GM12801 (cell line): Measurements from ENCODE around the gene HIVEP3.

Experiments used
- TF ChIP-seq, protein P1 (sequence below): IDR thresholded peaks from one replicate; pipeline ENCODE4 v1.5.1; 2011; ENCODE audit warnings: control low read depth; ENCODE audit not compliant: insufficient read length; ENCODE audit errors: extremely low read depth

The HIVEP3 gene

DNA sequence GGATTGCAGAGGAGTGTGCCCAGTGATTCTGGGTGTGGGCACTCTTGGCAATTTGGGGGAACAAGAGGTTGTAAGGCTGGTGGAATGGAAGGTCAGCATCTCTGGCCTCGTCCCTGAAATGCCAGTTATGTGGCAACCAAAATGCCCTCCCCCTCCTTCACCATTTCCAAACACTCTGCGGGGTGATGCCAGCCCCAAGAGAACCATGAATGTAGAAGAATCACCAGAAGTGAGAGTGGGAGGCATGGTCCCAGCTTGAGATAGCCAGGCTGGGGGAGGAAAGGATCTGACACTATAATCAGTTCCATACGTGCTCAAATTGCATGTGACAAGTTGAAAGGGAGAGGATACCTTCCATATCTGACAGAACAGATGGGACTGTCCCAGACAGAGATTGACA lies 345.5 kb downstream of the HIVEP3 start:
- TF ChIP-seq, protein P1, sequence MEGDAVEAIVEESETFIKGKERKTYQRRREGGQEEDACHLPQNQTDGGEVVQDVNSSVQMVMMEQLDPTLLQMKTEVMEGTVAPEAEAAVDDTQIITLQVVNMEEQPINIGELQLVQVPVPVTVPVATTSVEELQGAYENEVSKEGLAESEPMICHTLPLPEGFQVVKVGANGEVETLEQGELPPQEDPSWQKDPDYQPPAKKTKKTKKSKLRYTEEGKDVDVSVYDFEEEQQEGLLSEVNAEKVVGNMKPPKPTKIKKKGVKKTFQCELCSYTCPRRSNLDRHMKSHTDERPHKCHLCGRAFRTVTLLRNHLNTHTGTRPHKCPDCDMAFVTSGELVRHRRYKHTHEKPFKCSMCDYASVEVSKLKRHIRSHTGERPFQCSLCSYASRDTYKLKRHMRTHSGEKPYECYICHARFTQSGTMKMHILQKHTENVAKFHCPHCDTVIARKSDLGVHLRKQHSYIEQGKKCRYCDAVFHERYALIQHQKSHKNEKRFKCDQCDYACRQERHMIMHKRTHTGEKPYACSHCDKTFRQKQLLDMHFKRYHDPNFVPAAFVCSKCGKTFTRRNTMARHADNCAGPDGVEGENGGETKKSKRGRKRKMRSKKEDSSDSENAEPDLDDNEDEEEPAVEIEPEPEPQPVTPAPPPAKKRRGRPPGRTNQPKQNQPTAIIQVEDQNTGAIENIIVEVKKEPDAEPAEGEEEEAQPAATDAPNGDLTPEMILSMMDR = no peak

DNA sequence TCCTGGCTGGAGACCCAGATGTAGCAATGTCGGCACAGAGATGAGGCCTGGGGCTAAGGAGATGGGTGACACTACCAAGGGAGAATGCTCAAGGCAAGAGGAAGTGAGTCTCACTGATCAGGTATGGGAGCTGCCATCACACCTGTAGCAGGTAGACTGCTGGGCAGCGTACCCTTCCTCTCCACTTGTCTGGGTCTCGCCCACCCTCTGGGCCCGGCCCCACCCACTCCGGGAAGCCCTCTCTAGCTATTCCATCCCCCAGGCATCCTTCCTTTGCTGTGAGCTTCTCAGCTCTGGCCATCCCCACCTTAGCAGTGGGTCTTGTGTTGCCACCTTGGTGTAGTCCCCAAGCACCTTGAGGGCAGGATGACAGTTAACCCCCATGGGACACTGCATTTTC lies 346.5 kb downstream of the HIVEP3 start:
- TF ChIP-seq, protein P1 = no peak

DNA sequence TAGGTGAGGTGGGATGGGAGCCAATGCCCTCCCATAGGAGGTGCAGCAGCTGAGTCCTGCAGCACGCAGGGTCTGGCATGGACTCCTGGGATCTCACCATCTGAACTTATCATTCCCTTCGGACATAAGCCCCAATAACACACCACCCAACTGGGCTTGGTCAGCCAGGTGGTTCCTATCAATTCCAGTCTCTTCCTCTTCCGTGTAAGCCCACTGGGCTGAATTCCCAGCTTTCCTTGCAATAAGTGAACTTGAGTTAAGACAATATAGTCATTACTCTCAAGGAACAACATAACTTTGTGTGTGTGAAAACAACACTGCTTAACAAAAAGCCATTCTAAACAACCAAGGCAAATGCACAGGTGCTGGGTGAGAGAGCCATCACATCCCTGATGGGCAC lies 347.7 kb downstream of the HIVEP3 start:
- TF ChIP-seq, protein P1 = no peak

DNA sequence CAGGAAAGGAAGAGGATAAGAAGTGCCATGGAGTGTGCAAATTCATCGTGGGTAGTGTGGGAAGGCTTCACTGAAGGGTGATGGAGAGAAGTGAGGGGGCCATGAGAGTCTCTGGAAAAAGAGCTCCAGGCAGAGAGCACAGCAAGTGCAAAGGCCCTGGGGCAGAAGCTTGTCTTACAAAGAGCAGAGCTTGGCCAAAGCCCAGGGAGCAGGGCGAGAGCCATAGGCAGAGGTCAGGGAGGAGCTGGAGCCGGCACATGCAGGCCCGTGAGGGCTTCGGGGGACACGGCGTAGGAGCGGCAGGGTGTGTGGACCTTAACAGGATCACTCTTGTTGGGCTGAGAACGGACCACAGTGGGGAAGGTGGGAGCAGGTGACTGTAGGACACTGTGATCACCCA lies 350.5 kb downstream of the HIVEP3 start:
- TF ChIP-seq, protein P1 = no peak

DNA sequence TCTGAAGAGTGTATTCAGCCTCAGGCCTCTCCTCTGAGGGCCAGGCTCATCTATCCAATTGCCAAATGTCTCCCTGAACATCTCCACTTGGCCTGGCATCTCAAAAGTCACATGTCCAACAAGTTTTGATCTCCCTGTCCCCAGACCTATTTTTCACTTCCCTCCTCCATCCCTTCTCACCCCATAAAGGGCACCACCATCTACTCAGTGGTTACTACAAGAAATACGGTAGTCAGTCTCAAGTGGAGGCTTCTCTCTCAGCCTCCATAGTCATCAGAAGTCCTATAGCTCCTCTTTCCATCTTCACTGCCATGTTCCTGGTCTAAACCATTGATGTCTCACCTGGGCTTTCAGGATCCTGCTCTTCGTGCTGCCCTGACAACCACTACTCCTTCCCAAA lies 351.8 kb downstream of the HIVEP3 start:
- TF ChIP-seq, protein P1 = no peak

DNA sequence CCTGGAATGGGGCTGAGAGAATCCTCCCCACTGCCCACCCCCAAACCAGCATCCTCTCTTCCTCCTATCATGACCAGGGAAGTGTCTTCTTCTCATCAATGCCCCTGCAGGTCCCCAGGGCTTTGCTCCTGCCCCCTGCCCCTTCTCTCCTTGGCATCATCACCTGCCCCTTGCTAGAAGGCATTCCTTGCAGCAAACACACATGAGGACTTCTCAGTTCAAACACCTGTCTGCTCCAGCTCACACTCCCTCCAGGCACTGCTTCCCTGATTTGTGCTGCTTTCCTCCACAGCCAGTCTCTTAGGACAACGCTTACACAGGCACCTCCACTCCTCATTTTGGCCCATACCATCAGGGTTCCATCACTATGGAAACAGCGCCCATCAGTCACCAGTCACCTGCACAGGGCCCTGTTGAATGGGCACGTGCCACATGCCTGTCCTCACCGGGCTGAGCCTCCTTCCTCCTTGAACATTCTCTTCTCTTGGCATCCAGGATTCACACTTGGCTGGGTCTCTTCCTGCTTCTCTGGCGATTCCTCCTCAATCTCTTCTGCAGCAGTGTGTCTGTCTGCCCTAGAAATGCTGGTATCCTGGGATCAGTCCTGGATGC lies 352.3 kb downstream of the HIVEP3 start:
- TF ChIP-seq, protein P1 = no peak

DNA sequence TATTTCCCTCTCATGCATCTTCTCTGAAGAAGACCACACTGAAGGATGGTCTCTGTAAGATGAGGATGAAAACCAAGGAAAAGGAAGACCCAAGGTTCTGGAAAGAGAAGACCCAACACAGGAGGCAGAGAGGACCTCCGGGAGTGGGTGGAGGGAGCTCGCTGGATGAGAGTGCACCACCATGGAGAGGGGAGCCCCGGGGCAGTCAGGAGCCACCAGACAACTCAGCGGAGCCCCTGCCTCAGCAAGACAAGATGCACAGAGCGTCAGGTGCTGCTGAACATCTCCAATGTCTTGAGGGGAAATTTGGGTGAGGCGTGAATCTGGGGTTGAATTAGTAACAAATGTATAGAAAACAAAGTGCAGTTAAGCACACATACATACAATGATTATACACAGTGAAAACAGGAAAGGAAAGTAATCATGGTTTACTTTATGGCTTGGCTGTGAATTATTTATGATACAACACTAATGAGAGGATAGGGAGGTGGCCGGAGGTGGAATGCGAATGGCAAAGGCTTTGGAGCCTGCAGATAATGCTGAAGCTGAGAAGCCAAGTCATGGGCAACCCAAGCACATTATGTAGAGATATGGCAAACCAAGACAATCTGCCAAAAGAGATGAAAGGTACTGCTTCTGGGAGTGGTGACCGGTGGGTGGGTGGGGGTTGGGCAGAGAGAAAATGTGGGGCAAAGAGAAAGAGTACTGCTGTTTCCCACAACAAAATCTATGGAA lies 353.8 kb downstream of the HIVEP3 start:
- TF ChIP-seq, protein P1 = no peak
